B cell (primary cell): ENCODE data around the gene MPDZ. TPM values are rescaled to one million over a fixed set of nuclear protein-coding genes. Genes with fewer than 3 reads are reported as not detected.

ENCODE experiments used
- ATAC-seq: fragments of 200-7000 bp; cut with Tn5 transposase; one replicate; pipeline ENCODE4 v1.10.0; 2021; ENCODE audit warnings: low read depth, mild to moderate bottlenecking, moderate number of reproducible peaks, moderate library complexity
- CTCF ChIA-PET: fragments of 350-600 bp; sonication (Branson Sonifier 250); formaldehyde crosslinking; loops from one replicate; lab custom pipeline; 2021; ENCODE audit warnings: antibody characterized with exemption, inconsistent platforms; lab: Charles Lee
- POLR2A ChIA-PET: fragments of 350-600 bp; sonication (Branson Sonifier 250); formaldehyde crosslinking; loops from one replicate; lab custom pipeline; 2021; ENCODE audit warnings: antibody characterized with exemption; lab: Charles Lee
- DNase-seq: peaks from one replicate; pipeline ENCODE4 v3.0.0; 2013
- H2AFZ ChIP-seq: 2 replicates; pipeline ENCODE4 v1.6.1; 2012; ENCODE audit warnings: mild to moderate bottlenecking, low read depth, low read length; ENCODE audit not compliant: insufficient read depth, poor library complexity, severe bottlenecking
- H3K27ac ChIP-seq, 2 donors: 1 replicate in 1 of 2; 2 replicates in 1 of 2; pipeline ENCODE4 v1.5.1; 2012 to 2013; ENCODE audit warnings: low read length in 2 of 2, mild to moderate bottlenecking in 2 of 2, moderate library complexity in 1 of 2
- H3K27me3 ChIP-seq, 4 experiments: fragments of 200-600 bp in 1 of 4; sonication (generic) in 1 of 4; replicated peaks in 1 of 4; 1 replicate in 2 of 4; 2 replicates in 2 of 4; pipeline versions ENCODE4 v1.6.1 to v1.7.0; 2013 to 2016; ENCODE audit warnings: low read length in 3 of 4, mild to moderate bottlenecking in 2 of 4, mixed read lengths in 1 of 4, moderate library complexity in 1 of 4; ENCODE audit not compliant: insufficient read depth in 4 of 4, control insufficient read depth in 3 of 4; ENCODE audit errors: control extremely low read depth in 1 of 4
- H3K36me3 ChIP-seq, 2 experiments: replicated peaks in 1 of 2; 1 replicate in 1 of 2; 2 replicates in 1 of 2; pipeline versions ENCODE4 v1.6.1 to v1.7.1; 2013; ENCODE audit warnings: low read length in 1 of 2; ENCODE audit not compliant: insufficient read depth in 2 of 2, control insufficient read depth in 1 of 2; ENCODE audit errors: control extremely low read depth in 1 of 2, extremely low read depth in 1 of 2
- H3K4me1 ChIP-seq, 2 donors: fragments of 200-600 bp in 1 of 2; sonication (generic) in 1 of 2; 1 replicate in 1 of 2; 2 replicates in 1 of 2; pipeline versions ENCODE4 v1.5.1 to v1.6.1; 2013 to 2017; ENCODE audit warnings: low read length in 2 of 2; ENCODE audit not compliant: control insufficient read depth in 2 of 2, insufficient read depth in 2 of 2
- H3K4me2 ChIP-seq: replicated peaks from 2 replicates; pipeline ENCODE3; 2012; ENCODE audit warnings: mild to moderate bottlenecking, low read depth, low read length; ENCODE audit not compliant: poor library complexity, severe bottlenecking
- H3K4me3 ChIP-seq, 5 experiments: fragments of 200-600 bp in 1 of 5; sonication (generic) in 1 of 5; 1 replicate in 3 of 5; 2 replicates in 2 of 5; pipeline versions ENCODE4 v1.5.1 to v1.7.0; 2011 to 2016; ENCODE audit warnings: low read length in 4 of 5, mild to moderate bottlenecking in 4 of 5, low read depth in 2 of 5, control low read depth in 1 of 5, moderate library complexity in 1 of 5; ENCODE audit not compliant: insufficient read depth in 1 of 5; ENCODE audit errors: control extremely low read depth in 1 of 5, extremely low read depth in 1 of 5
- H3K79me2 ChIP-seq: fragments of 200-600 bp; sonication (generic); one replicate; pipeline ENCODE4 v1.6.0; 2016; ENCODE audit warnings: low read length; ENCODE audit not compliant: control insufficient read depth, insufficient read depth
- H3K9ac ChIP-seq: fragments of 200-600 bp; sonication (generic); 2 replicates; pipeline ENCODE4 v1.6.1; 2017; ENCODE audit warnings: mild to moderate bottlenecking, low read length, moderate library complexity
- H3K9me3 ChIP-seq, 3 donors: one replicate each; pipeline versions ENCODE4 v1.6.1 to v1.7.1; 2013; ENCODE audit warnings: low read length in 2 of 3; ENCODE audit not compliant: control insufficient read depth in 2 of 3, insufficient read depth in 1 of 3; ENCODE audit errors: control extremely low read depth in 1 of 3
- H4K20me1 ChIP-seq: 2 replicates; pipeline ENCODE4 v1.6.0; 2012; ENCODE audit warnings: mild to moderate bottlenecking, low read length; ENCODE audit not compliant: insufficient read depth, control insufficient read depth, poor library complexity, severe bottlenecking
- H3K27ac Mint-ChIP-seq: one replicate; pipeline ENCODE4 v1.8.0; 2021; ENCODE audit warnings: mixed read lengths
- H3K27me3 Mint-ChIP-seq: one replicate; pipeline ENCODE4 v1.8.0; 2021; ENCODE audit warnings: mixed read lengths
- H3K4me1 Mint-ChIP-seq: one replicate; pipeline ENCODE4 v1.8.0; 2021; ENCODE audit warnings: mixed read lengths
- H3K4me3 Mint-ChIP-seq: one replicate; pipeline ENCODE4 v1.8.0; 2021; ENCODE audit warnings: mixed read lengths
- H3K9me3 Mint-ChIP-seq: one replicate; pipeline ENCODE4 v1.8.0; 2022; ENCODE audit warnings: mixed read lengths; ENCODE audit not compliant: insufficient read depth
- CTCF ChIP-seq: fragments of 200-600 bp; IDR thresholded peaks from one replicate; pipeline ENCODE4 v1.8.0; 2022; ENCODE audit warnings: antibody characterized with exemption, mild to moderate bottlenecking
- EZH2 ChIP-seq: IDR thresholded peaks from 2 replicates; pipeline ENCODE4 v1.6.1; 2012; ENCODE audit warnings: borderline replicate concordance, low read depth, mild to moderate bottlenecking, moderate library complexity, low read length; ENCODE audit not compliant: insufficient read depth, poor library complexity, severe bottlenecking
- WGBS: methylation state at CpG from one replicate; pipeline ENCODE4 v1.1.5; 2013; ENCODE audit warnings: missing lambda C conversion rate; ENCODE audit not compliant: insufficient coverage; 5-methylcytosine and 5-hydroxymethylcytosine counted together
- intact Hi-C: fragments of 100-400 bp; cut with micrococcal nuclease; formaldehyde crosslinking; loops from one replicate; pipeline ENCODE4 v1.10.0; 2022
- polyA plus RNA-seq: library from polyadenylated mRNA; depleted of rRNA; stranded (reverse); fragments of >200 nt; gene quantifications from 2 replicates; pipeline ENCODE4 v1.2.3, GENCODE V29; 2012
- total RNA-seq, 2 donors: library from RNA; stranded (reverse); fragments of 120-200 nt in 1 of 2; gene quantifications; 1 replicate in 1 of 2; 2 replicates in 1 of 2; pipeline versions ENCODE4 v1.2.3 to v1.2.4, GENCODE V29; 2013 to 2022

The MPDZ gene
- total and polyA plus RNA-seq, 2 donors (not counting 1 experiment from before 2014, with no cell fraction given): not detected

GRCh38 chr9:13078164-13078563 is 201.3 kb downstream of the MPDZ start:
- H3K4me1 ChIP-seq: no peaks in the 10 kb centered on the region
- intact Hi-C loops: no loop called here
- Mint-ChIP-seq H3K9me3 (no peaks in the 10 kb centered on the region), H3K27me3 (no peaks in the 10 kb centered on the region), H3K27ac (no peak overlapping the region), H3K4me3 (no peak overlapping the region), H3K4me1 (no peaks in the 10 kb centered on the region)
- H3K9me3 ChIP-seq: no peaks in the 10 kb centered on the region
- H3K27ac ChIP-seq: no peak overlapping the region
- no peaks in the 10 kb centered on the region for H3K79me2 ChIP-seq
- H4K20me1 ChIP-seq: no peaks in the 10 kb centered on the region
- H3K9ac ChIP-seq: no peak overlapping the region
- no CpG with 5 or more reads among the region's 1 CpG for WGBS
- ChIA-PET POLR2A (no interaction called here), CTCF (no interaction called here)
- no peaks in the 10 kb centered on the region for H3K27me3 ChIP-seq
- H3K4me2 ChIP-seq: no peak overlapping the region
- no peak for TF ChIP-seq CTCF
- TF ChIP-seq EZH2: no peak
- no peak for ATAC-seq
- no peaks in the 10 kb centered on the region for H3K36me3 ChIP-seq
- no peak overlapping the region for H2AFZ ChIP-seq
- H3K4me3 ChIP-seq: no peak overlapping the region
- no peak for DNase-seq

DNA sequence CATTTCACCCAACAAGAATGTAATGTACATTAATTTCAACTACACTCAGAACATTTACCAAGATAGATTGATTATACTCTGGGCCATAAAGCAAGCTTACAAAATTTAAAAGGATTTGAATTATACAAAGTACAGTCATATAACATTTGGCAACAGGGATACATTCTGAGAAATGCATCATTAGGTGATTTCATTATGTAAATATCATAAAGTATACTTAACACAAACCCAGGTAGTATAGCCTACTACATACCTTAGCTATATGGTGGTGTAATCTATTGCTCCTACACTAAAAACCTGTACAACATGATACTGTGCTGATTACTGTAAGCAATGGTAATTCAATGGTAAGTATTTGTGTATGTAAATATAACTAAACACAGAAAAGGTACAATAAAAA is 202.9 kb downstream of the MPDZ start:
- Histone ChIP-seq H3K4me3 (no peak overlapping the region), H3K79me2 (no peaks in the 10 kb centered on the region)
- ATAC-seq: no peak

More for the DNA sequence above, 202.9 kb downstream of the MPDZ start:
- H3K27ac Mint-ChIP-seq: no peak overlapping the region
- H4K20me1 ChIP-seq: no peaks in the 10 kb centered on the region
- H2AFZ ChIP-seq: no peak overlapping the region
- no peaks in the 10 kb centered on the region for H3K4me1 Mint-ChIP-seq
- no peaks in the 10 kb centered on the region for H3K27me3 Mint-ChIP-seq
- H3K4me3 Mint-ChIP-seq: no peak overlapping the region
- ChIA-PET CTCF (no interaction called here), POLR2A (no interaction called here)
- H3K4me2 ChIP-seq: no peak overlapping the region
- no peaks in the 10 kb centered on the region for H3K9me3 ChIP-seq
- H3K36me3 ChIP-seq: no peaks in the 10 kb centered on the region
- no peaks in the 10 kb centered on the region for H3K9me3 Mint-ChIP-seq
- no peak overlapping the region for H3K9ac ChIP-seq
- no peak overlapping the region for H3K27ac ChIP-seq
- no peak for TF ChIP-seq CTCF
- no peaks in the 10 kb centered on the region for H3K4me1 ChIP-seq
- no peak for DNase-seq
- H3K27me3 ChIP-seq: no peaks in the 10 kb centered on the region
- intact Hi-C loops: no loop called here
